HCT116 (cell line): ENCODE measurements around the gene CDK8. TPM values are rescaled to one million over a fixed set of nuclear protein-coding genes. Genes with fewer than 3 reads are reported as not detected.

Experiments used
- ATAC-seq: fragments of 200-7000 bp; cut with Tn5 transposase; 2 replicates; pipeline ENCODE4 v1.9.1; 2020; ENCODE audit warnings: mild to moderate bottlenecking, moderate library complexity
- Bru-seq: library from RNA; stranded (reverse); fragments of 400-500 nt; gene quantifications from one replicate; lab custom pipeline; 2021; lab: Mats Ljungman, UMichigan
- BruChase-seq, 2 experiments: library from RNA; stranded (reverse); fragments of 400-500 nt; gene quantifications; one replicate each; lab custom pipeline; 2021; lab: Mats Ljungman, UMichigan
- BruUV-seq: library from RNA; stranded (reverse); fragments of 400-500 nt; replicated peaks from 2 replicates; lab custom pipeline; 2021; lab: Mats Ljungman, UMichigan
- CTCF ChIA-PET: fragments of 300-600 bp; sonication (Branson Sonifier 250); formaldehyde crosslinking; loops from one replicate; lab custom pipeline; 2021; ENCODE audit warnings: antibody characterized with exemption; lab: Charles Lee
- POLR2A ChIA-PET: fragments of 300-600, 350-600 bp; sonication (Branson Sonifier 250); formaldehyde crosslinking; loops from one replicate; lab custom pipeline; 2021; ENCODE audit warnings: antibody characterized with exemption; lab: Charles Lee
- RAD21 ChIA-PET, 2 experiments: fragments of 300-600 bp; sonication (Branson Sonifier 250); formaldehyde crosslinking; loops; one replicate each; lab custom pipeline; 2023; ENCODE audit warnings: low total read pairs in 2 of 2; ENCODE audit not compliant: uncharacterized antibody in 2 of 2, unreplicated experiment in 2 of 2, low non-redundant PET in 1 of 2; lab: Charles Lee
- DNase-seq: peaks from one replicate; pipeline ENCODE4 v3.0.0-alpha.2; 2010; ENCODE audit warnings: low read depth, low spot score
- H2AFZ ChIP-seq: fragments of 200-600 bp; shearing (Covaris generic), sonication (generic); 2 replicates; pipeline ENCODE4 v1.6.1; 2017; ENCODE audit warnings: low read depth, mixed run types, mixed read lengths, antibody characterized with exemption, low read length; ENCODE audit not compliant: poor library complexity, severe bottlenecking
- H3K27ac ChIP-seq: 2 replicates; pipeline ENCODE4 v1.5.1; 2012; ENCODE audit warnings: low read depth, low read length
- H3K27me3 ChIP-seq: fragments of 200-600 bp; sonication (generic); 2 replicates; pipeline ENCODE4 v1.6.1; 2016; ENCODE audit warnings: mixed run types, low read length, mixed read lengths; ENCODE audit not compliant: insufficient read depth
- H3K36me3 ChIP-seq, 2 experiments: fragments of 200-500 bp in 1 of 2; fragments of 200-600 bp in 1 of 2; sonication (Bioruptor generic) in 1 of 2; sonication (generic) in 1 of 2; 2 replicates each; pipeline versions ENCODE4 v1.5.1 to v1.6.1; 2014 to 2016; ENCODE audit warnings: low read length in 2 of 2, inconsistent platforms in 1 of 2, mixed read lengths in 1 of 2, mixed run types in 1 of 2; ENCODE audit not compliant: insufficient read depth in 2 of 2, control insufficient read depth in 1 of 2
- H3K4me1 ChIP-seq, 2 experiments: fragments of 200-600 bp in 1 of 2; sonication (generic) in 1 of 2; 2 replicates each; pipeline versions ENCODE4 v1.5.1 to v1.6.1; 2012 to 2017; ENCODE audit warnings: low read length in 2 of 2, inconsistent platforms in 1 of 2, mild to moderate bottlenecking in 1 of 2, mixed read lengths in 1 of 2, mixed run types in 1 of 2, moderate library complexity in 1 of 2; ENCODE audit not compliant: insufficient read depth in 2 of 2, control insufficient read depth in 1 of 2
- H3K4me2 ChIP-seq: fragments of 200-600 bp; sonication (generic); 2 replicates; pipeline ENCODE4 v1.6.1; 2017; ENCODE audit warnings: mixed run types, low read length, mixed read lengths
- H3K4me3 ChIP-seq, 2 experiments: fragments of 200-600 bp in 1 of 2; sonication (generic) in 1 of 2; replicated peaks in 1 of 2; 2 replicates each; pipeline ENCODE4 v1.5.1; 2011 to 2016; ENCODE audit warnings: low read length in 2 of 2, control low read depth in 1 of 2, low read depth in 1 of 2, mild to moderate bottlenecking in 1 of 2, mixed read lengths in 1 of 2, mixed run types in 1 of 2
- H3K79me2 ChIP-seq: fragments of 200-600 bp; sonication (generic); 2 replicates; pipeline ENCODE4 v1.6.1; 2017; ENCODE audit warnings: mild to moderate bottlenecking, mixed run types, low read length, moderate library complexity, mixed read lengths; ENCODE audit not compliant: insufficient read depth
- H3K9ac ChIP-seq: fragments of 200-600 bp; sonication (generic); 2 replicates; pipeline ENCODE4 v1.6.1; 2016; ENCODE audit warnings: low read length, mixed read lengths
- H3K9me2 ChIP-seq: fragments of 200-600 bp; sonication (generic), shearing (Covaris generic); 2 replicates; pipeline ENCODE4 v1.6.1; 2017; ENCODE audit warnings: mixed run types, mild to moderate bottlenecking, moderate library complexity; ENCODE audit not compliant: insufficient read depth
- H3K9me3 ChIP-seq, 2 experiments: fragments of 200-500 bp in 1 of 2; fragments of 200-600 bp in 1 of 2; sonication (Bioruptor generic) in 1 of 2; sonication (generic) in 1 of 2; 2 replicates each; pipeline ENCODE4 v1.6.1; 2014 to 2017; ENCODE audit warnings: low read length in 2 of 2, mixed read lengths in 2 of 2, inconsistent platforms in 1 of 2, low read depth in 1 of 2, mild to moderate bottlenecking in 1 of 2, mixed run types in 1 of 2, moderate library complexity in 1 of 2; ENCODE audit not compliant: control insufficient read depth in 1 of 2, insufficient read depth in 1 of 2
- H4K20me1 ChIP-seq: fragments of 200-600 bp; sonication (generic), shearing (Covaris generic); 2 replicates; pipeline ENCODE4 v1.6.1; 2017; ENCODE audit warnings: mixed run types, mild to moderate bottlenecking, moderate library complexity; ENCODE audit not compliant: insufficient read depth
- ATF3 ChIP-seq: IDR thresholded peaks from 2 replicates; pipeline ENCODE4 v1.6.1; 2012
- EGR1 ChIP-seq: IDR thresholded peaks from 2 replicates; pipeline ENCODE4 v1.6.1; 2012; ENCODE audit warnings: low read depth
- EZH2 ChIP-seq: fragments of 200-600 bp; sonication (generic); IDR thresholded peaks from 2 replicates; pipeline ENCODE4 v1.6.1; 2017; ENCODE audit warnings: antibody characterized with exemption, mixed run types
- EZH2phosphoT487 ChIP-seq: fragments of 200-600 bp; IDR thresholded peaks from 2 replicates; pipeline ENCODE4 v1.6.1; 2018; ENCODE audit warnings: antibody characterized with exemption, borderline replicate concordance
- FOSL1 ChIP-seq: IDR thresholded peaks from 2 replicates; pipeline ENCODE4 v1.6.1; 2012; ENCODE audit warnings: low read depth
- MAX ChIP-seq: IDR thresholded peaks from 2 replicates; pipeline ENCODE4 v1.6.1; 2012
- POLR2A ChIP-seq: IDR thresholded peaks from 2 replicates; pipeline ENCODE4 v1.7.0; 2011; ENCODE audit warnings: borderline replicate concordance; ENCODE audit not compliant: insufficient read depth, insufficient read length; ENCODE audit errors: extremely low read depth
- POLR2AphosphoS5 ChIP-seq: IDR thresholded peaks from 2 replicates; pipeline ENCODE4 v1.6.1; 2011; ENCODE audit warnings: mild to moderate bottlenecking, low read depth, low read length, moderate library complexity
- RAD21 ChIP-seq: IDR thresholded peaks from 2 replicates; pipeline ENCODE4 v1.6.1; 2012; ENCODE audit warnings: low read depth, mild to moderate bottlenecking
- REST ChIP-seq: IDR thresholded peaks from 2 replicates; pipeline ENCODE4 v1.6.1; 2012; ENCODE audit warnings: low read depth
- SIN3A ChIP-seq: IDR thresholded peaks from 2 replicates; pipeline ENCODE4 v1.6.1; 2012; ENCODE audit warnings: low read depth
- TCF7L2 ChIP-seq: IDR thresholded peaks from 2 replicates; pipeline ENCODE4 v1.7.0; 2011; ENCODE audit warnings: borderline replicate concordance, inconsistent platforms; ENCODE audit not compliant: insufficient read depth, insufficient read length; ENCODE audit errors: extremely low read depth
- ZBTB33 ChIP-seq: IDR thresholded peaks from 2 replicates; pipeline ENCODE4 v1.6.1; 2011; ENCODE audit warnings: mild to moderate bottlenecking, low read length, moderate library complexity; ENCODE audit not compliant: insufficient replicate concordance; ENCODE audit errors: extremely low read depth
- ZFX ChIP-seq: fragments of 450-650 bp; IDR thresholded peaks from 2 replicates; pipeline ENCODE4 v1.6.1; 2017
- ZNF274 ChIP-seq: fragments of 200-500 bp; sonication (Bioruptor generic); IDR thresholded peaks from 2 replicates; pipeline ENCODE4 v1.6.1; 2014; ENCODE audit warnings: mild to moderate bottlenecking, low read depth, low read length, inconsistent platforms
- intact Hi-C: fragments of 100-400 bp; cut with micrococcal nuclease; formaldehyde crosslinking; loops from 2 replicates; pipeline ENCODE4 v1.10.0; 2022
- long read RNA-seq: library from polyadenylated mRNA; unstranded; transcript quantifications from one replicate; pipeline ENCODE4 v2.0.0, GENCODE V29; 2021; ENCODE audit not compliant: unreplicated experiment
- polyA plus RNA-seq: library from polyadenylated mRNA; unstranded; fragments of >200 nt; gene quantifications from 2 replicates; pipeline ENCODE4 v1.2.1, GENCODE V29; 2012; ENCODE audit warnings: missing spikeins
- total RNA-seq: library from RNA; stranded (reverse); gene quantifications from one replicate; pipeline ENCODE4 v1.2.1, GENCODE V29; 2021; ENCODE audit not compliant: unreplicated experiment
- TF ChIP-seq, protein P1 (sequence below), 3 experiments: fragments of 200-600 bp in 1 of 3; sonication (generic) in 1 of 3; IDR thresholded peaks in 2 of 3; conservative IDR thresholded peaks in 1 of 3; 2 replicates each; pipeline ENCODE4 v1.5.1; 2012 to 2017; ENCODE audit warnings: low read depth in 2 of 3, low read length in 2 of 3, antibody characterized with exemption in 1 of 3, borderline replicate concordance in 1 of 3, control low read depth in 1 of 3, mild to moderate bottlenecking in 1 of 3, mixed read lengths in 1 of 3, mixed run types in 1 of 3, moderate library complexity in 1 of 3; ENCODE audit not compliant: insufficient read depth in 1 of 3

The CDK8 gene
- 23.8 TPM for total RNA-seq
- 14.5 and 16.9 TPM in 2 replicates for polyA plus RNA-seq
- percentile 74 among the genes with signal in this experiment for Bru-seq, nascent RNA
- BruChase-seq, experiment 1, labeled RNA remaining after a 6-hour chase, result percentile 68 among the genes with signal in this experiment
- BruChase-seq, experiment 2, labeled RNA remaining after a 2-hour chase, result percentile 71 among the genes with signal in this experiment
- long read RNA-seq, transcript CDK8-201 (13 exons, 3,055 nt), result major isoform, 21 of 47 reads
- long read RNA-seq, partial matches to known transcripts, result 12 of 47 reads
- long read RNA-seq, other reads (novel, unspliced or antisense), result 14 of 47 reads

- CTCF ChIA-PET, result no interaction called here
- TF ChIP-seq REST (no peak), POLR2AphosphoS5 (peak; percentile 81), ZFX (peak; percentile 53; the same call in 1 of the 2 replicates), EGR1 (no peak), EZH2phosphoT487 (no peak), ZNF274 (no peak), EZH2 (no peak), FOSL1 (no peak), RAD21 (no peak), TCF7L2 (peak; percentile 81), ATF3 (no peak), POLR2A (peak; percentile 59), SIN3A (0 out of 2 replicates have a peak, but pooled peaks have one; percentile 65), ZBTB33 (no peak), MAX (peak; percentile 85)
- TF ChIP-seq, protein P1, sequence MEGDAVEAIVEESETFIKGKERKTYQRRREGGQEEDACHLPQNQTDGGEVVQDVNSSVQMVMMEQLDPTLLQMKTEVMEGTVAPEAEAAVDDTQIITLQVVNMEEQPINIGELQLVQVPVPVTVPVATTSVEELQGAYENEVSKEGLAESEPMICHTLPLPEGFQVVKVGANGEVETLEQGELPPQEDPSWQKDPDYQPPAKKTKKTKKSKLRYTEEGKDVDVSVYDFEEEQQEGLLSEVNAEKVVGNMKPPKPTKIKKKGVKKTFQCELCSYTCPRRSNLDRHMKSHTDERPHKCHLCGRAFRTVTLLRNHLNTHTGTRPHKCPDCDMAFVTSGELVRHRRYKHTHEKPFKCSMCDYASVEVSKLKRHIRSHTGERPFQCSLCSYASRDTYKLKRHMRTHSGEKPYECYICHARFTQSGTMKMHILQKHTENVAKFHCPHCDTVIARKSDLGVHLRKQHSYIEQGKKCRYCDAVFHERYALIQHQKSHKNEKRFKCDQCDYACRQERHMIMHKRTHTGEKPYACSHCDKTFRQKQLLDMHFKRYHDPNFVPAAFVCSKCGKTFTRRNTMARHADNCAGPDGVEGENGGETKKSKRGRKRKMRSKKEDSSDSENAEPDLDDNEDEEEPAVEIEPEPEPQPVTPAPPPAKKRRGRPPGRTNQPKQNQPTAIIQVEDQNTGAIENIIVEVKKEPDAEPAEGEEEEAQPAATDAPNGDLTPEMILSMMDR (IDR thresholded peaks at IDR 0.05 in 2 of 3, conservative IDR thresholded peaks at IDR 0.05 in 1 of 3; ENCODE audit: borderline replicate concordance in 1 of 3, insufficient read depth in 1 of 3, low read depth in 2 of 3, low read length in 2 of 3), result no peak
These were observed at the start of gene CDK8 for GRCh38 chr13:26253787-26254582. CDK8 (plus strand) TSS chr13:26254129; CDS start chr13:26254642, 513 bp downstream.

More at GRCh38 chr13:26253787-26254582, at the start of gene CDK8:
- H3K27me3 ChIP-seq, result no peaks in the 10 kb centered on the region
- peak; percentile 90 for ATAC-seq
- ChIA-PET POLR2A (no interaction called here), RAD21 (no interaction called here)
- H3K36me3 ChIP-seq, result no peaks in the 10 kb centered on the region
- peak within 1 kb of the TSS; percentile 67 for H3K9ac ChIP-seq
- peak within 1 kb of the TSS; percentile 67 to 75 for H3K4me3 ChIP-seq
- H3K4me1 ChIP-seq, result peaks cover 6 to 13% of the 10 kb centered on the region in 2 experiments; a peak in 3 of 4 replicates
- H4K20me1 ChIP-seq, result peaks cover 14% of the 10 kb centered on the region; the same call in 1 of the 2 replicates
- H3K27ac ChIP-seq, result peak within 1 kb of the TSS; percentile 90
- intact Hi-C loops, result loop anchor here (1.0 kb wide), 1 partner anchor 33 kb away; no protein-coding TSS in a partner anchor
- BruUV-seq, result no TSS peak
- peak within 1 kb of the TSS; percentile 89 for H3K4me2 ChIP-seq
- peaks cover 46% of the 10 kb centered on the region for H3K79me2 ChIP-seq
- no peaks in the 10 kb centered on the region for H3K9me3 ChIP-seq
- peak within 1 kb of the TSS; percentile 100 for H2AFZ ChIP-seq
- H3K9me2 ChIP-seq, result no peaks in the 10 kb centered on the region
- DNase-seq, result peak; percentile 83
